Activated effector memory CD4-positive, alpha-beta T cell treated with anti-CD3 and anti-CD28 coated beads, Interleukin-2, amount 50 U/mL, for 16 hours (primary cell): ENCODE measurements around the gene TFF3.

Source experiments
- DNase-seq: peaks from one replicate; pipeline ENCODE4 v3.0.0-alpha.2; 2020

TFF3 gene

DNA sequence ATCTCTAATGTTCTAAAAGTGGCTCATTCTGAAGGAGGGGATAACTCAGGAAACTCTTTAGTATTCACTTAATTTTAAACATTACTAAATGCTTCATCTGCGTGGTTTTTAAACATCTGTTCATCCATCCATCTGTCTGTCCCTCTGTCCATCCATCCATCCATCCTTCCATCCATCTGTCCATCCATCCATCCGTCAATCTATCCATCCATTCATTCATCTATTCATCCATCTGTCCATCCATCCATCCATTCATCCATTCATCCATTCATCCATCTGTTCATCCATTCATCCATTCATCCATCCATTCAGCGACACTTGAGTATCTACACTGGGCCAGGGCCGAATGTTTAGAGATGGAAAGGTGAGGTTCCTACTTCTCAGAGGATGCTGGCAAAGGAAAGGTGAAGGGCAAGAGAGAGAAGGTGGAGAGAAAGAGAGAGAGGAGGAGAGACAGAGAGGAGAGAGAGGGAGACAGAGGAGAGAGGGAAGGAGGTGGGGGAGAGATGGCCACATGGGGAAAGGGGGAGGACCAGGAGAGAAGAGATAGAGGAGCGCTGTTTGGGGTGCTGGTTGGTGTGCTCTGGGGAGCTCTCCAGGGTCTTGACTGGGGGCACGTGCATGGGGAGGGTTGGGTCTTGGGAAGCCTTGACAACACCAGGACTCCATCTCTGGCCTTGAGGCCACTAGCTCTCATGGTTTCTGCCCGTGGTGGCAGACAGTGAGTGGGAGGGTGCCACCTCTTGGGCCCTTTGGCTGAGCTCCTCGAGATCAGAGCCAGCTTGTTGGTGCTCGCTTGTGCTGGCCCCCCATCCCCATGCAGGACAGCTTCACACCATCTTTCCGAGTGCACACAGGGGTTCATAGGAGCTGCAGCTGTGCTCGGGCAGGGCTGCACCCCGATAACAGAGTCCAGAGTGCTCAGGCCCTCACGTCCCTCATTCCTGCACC is 50.7 kb downstream of the TFF3 start:
- no peak for DNase-seq

DNA sequence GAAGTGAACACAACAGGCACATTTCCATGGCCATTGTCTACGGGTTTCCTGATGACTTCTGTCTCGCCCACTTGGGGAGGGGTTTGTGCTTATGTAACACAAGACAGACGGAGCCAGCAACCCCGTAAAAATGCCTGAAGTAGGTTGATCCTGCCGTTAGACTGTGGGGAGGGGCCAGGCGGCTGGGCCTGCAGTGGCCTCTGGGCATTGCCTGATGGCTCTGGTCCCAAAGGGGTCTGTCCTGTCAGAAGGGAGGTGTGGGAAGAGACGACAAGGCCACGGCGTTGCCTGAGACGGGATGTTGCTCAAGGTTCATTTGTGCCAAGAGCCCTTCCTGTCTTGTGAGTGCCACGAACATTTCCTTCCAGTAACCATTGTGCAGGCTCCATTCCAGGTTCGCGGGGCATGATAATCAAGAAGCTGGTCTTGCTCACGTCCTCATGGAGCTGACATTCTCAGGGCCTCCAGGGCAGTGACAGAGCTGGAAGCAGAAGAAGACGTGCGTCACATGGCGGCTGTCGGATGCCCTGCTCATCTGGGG is 51.5 kb downstream of the TFF3 start:
- DNase-seq = no peak

DNA sequence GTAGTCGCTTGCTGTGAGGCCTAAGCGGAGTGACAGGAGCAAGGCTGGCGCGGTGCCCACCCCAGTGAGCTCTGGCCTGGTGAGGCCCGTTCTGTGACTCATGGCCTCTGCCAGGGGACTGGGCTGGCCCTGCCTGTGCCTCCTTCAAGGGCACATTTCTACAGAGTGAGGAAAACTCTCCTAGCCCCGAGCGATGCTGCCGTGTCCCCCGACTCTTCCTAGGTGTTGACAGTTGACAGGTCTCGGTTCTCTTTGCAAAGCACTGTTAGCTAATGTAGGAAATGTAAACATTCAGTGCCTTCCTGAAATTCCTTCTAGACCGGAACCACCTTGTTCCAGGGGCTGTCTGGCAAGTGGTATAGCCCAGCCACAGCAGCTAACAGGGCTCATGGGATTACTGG is 52.4 kb downstream of the TFF3 start:
- DNase-seq = no peak

DNA sequence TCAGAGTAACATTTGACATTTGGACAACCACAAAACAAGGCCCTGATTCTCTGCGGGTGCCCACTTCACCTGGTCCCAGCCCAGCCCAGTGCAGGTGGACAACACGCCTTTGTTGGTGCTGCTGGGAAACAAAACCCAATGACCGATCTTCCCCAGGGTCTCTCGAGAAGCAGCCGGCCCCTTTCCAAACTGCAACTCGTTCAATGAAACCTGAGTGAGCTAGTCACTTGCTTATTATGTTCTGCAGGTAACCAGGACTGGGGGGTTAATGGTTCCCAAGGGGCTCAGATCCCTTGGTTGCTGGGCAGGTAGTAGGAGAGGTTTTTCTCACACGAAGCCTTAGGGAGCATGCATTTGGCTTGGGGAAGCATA is 53.4 kb downstream of the TFF3 start:
- DNase-seq = no peak
